NT2/D1 (cell line): Measurements from ENCODE around the gene PHACTR3.

Experiments used
- DNase-seq: peaks from one replicate; pipeline ENCODE4 v3.0.0-alpha.2; 2011; ENCODE audit warnings: low read depth, low spot score
- H3K27me3 ChIP-seq: 2 replicates; pipeline ENCODE4 v1.6.0; 2011; ENCODE audit warnings: mild to moderate bottlenecking; ENCODE audit not compliant: insufficient read length, insufficient read depth
- H3K36me3 ChIP-seq: 2 replicates; pipeline ENCODE4 v1.6.1; 2011; ENCODE audit warnings: mild to moderate bottlenecking, low read length, mixed read lengths; ENCODE audit not compliant: insufficient read depth, insufficient read length
- H3K4me1 ChIP-seq: 2 replicates; pipeline ENCODE4 v1.5.1; 2011; ENCODE audit not compliant: insufficient read depth, insufficient read length
- H3K4me3 ChIP-seq: 2 replicates; pipeline ENCODE4 v1.5.1; 2011; ENCODE audit warnings: low read depth; ENCODE audit not compliant: insufficient read length
- H3K9ac ChIP-seq: 2 replicates; pipeline ENCODE4 v1.6.0; 2011; ENCODE audit warnings: low read depth; ENCODE audit not compliant: insufficient read length
- H3K9me3 ChIP-seq: 2 replicates; pipeline ENCODE4 v1.5.1; 2011; ENCODE audit warnings: mild to moderate bottlenecking, low read length; ENCODE audit not compliant: insufficient read depth
- SUZ12 ChIP-seq: IDR thresholded peaks from 2 replicates; pipeline ENCODE4 v1.6.1; 2011; ENCODE audit not compliant: insufficient read length, insufficient read depth; ENCODE audit errors: extremely low read depth
- YY1 ChIP-seq: IDR thresholded peaks from 2 replicates; pipeline ENCODE4 v1.6.1; 2011; ENCODE audit not compliant: insufficient read length, insufficient read depth
- ZNF274 ChIP-seq: IDR thresholded peaks from 2 replicates; pipeline ENCODE4 v1.6.1; 2011; ENCODE audit warnings: mild to moderate bottlenecking, low read depth, low read length

Gene PHACTR3

GRCh38 chr20:59822291-59823029, 218.1 kb downstream of the PHACTR3 start:
- Histone ChIP-seq H3K4me1 (peaks cover 5% of the 10 kb centered on the region), H3K9ac (no peak overlapping the region), H3K4me3 (no peak overlapping the region), H3K9me3 (no peaks in the 10 kb centered on the region), H3K36me3 (no peaks in the 10 kb centered on the region), H3K27me3 (peaks cover 2% of the 10 kb centered on the region)
- TF ChIP-seq YY1 (no peak), SUZ12 (no peak), ZNF274 (no peak)
- DNase-seq = no peak

GRCh38 chr20:59823030-59823423, 218.7 kb downstream of the PHACTR3 start:
- DNase-seq = no peak

GRCh38 chr20:59823491-59824259, 219.3 kb downstream of the PHACTR3 start:
- no peak overlapping the region for H3K4me3 ChIP-seq
- peaks cover 9% of the 10 kb centered on the region for H3K4me1 ChIP-seq
- H3K9me3 ChIP-seq = no peaks in the 10 kb centered on the region
- no peak for DNase-seq
- no peaks in the 10 kb centered on the region for H3K27me3 ChIP-seq
- no peak overlapping the region for H3K9ac ChIP-seq
- TF ChIP-seq ZNF274 = no peak
- TF ChIP-seq YY1 = no peak
- no peak for TF ChIP-seq SUZ12
- H3K36me3 ChIP-seq = no peaks in the 10 kb centered on the region

More at GRCh38 chr20:59823030-59823423, 218.7 kb downstream of the PHACTR3 start:
- Histone ChIP-seq H3K4me1 (peaks cover 7% of the 10 kb centered on the region), H3K27me3 (peaks cover 2% of the 10 kb centered on the region), H3K9me3 (no peaks in the 10 kb centered on the region), H3K36me3 (no peaks in the 10 kb centered on the region), H3K9ac (no peak overlapping the region), H3K4me3 (no peak overlapping the region)
- TF ChIP-seq SUZ12 = no peak
- TF ChIP-seq YY1 = no peak
- TF ChIP-seq ZNF274 = no peak

GRCh38 chr20:59824711-59825562, 220.6 kb downstream of the PHACTR3 start:
- no peak for DNase-seq
- Histone ChIP-seq H3K9ac (no peak overlapping the region), H3K9me3 (no peaks in the 10 kb centered on the region), H3K27me3 (peaks cover 3% of the 10 kb centered on the region), H3K4me1 (peaks cover 9% of the 10 kb centered on the region), H3K4me3 (no peak overlapping the region), H3K36me3 (no peaks in the 10 kb centered on the region)
- TF ChIP-seq ZNF274 (no peak), YY1 (no peak), SUZ12 (no peak)

- no peak overlapping the region for H3K9ac ChIP-seq
- no peak overlapping the region for H3K4me3 ChIP-seq
- peaks cover 3% of the 10 kb centered on the region for H3K27me3 ChIP-seq
- peaks cover 9% of the 10 kb centered on the region for H3K4me1 ChIP-seq
- no peaks in the 10 kb centered on the region for H3K9me3 ChIP-seq
- TF ChIP-seq ZNF274 = no peak
- TF ChIP-seq YY1 = no peak
- TF ChIP-seq SUZ12 = no peak
- H3K36me3 ChIP-seq = no peaks in the 10 kb centered on the region
- no peak for DNase-seq
Measured at GRCh38 chr20:59825563-59825920, 221.2 kb downstream of the PHACTR3 start.

- peaks cover 9% of the 10 kb centered on the region for H3K4me1 ChIP-seq
- no peak for DNase-seq
- no peak overlapping the region for H3K9ac ChIP-seq
- no peaks in the 10 kb centered on the region for H3K36me3 ChIP-seq
- H3K4me3 ChIP-seq = no peak overlapping the region
- TF ChIP-seq ZNF274 (no peak), SUZ12 (no peak), YY1 (no peak)
- no peaks in the 10 kb centered on the region for H3K9me3 ChIP-seq
- H3K27me3 ChIP-seq = peaks cover 3% of the 10 kb centered on the region
Measured at GRCh38 chr20:59825944-59826759, 221.8 kb downstream of the PHACTR3 start.
